ENCODE results near the gene HS3ST3A1.

HS3ST3A1 gene

DNA sequence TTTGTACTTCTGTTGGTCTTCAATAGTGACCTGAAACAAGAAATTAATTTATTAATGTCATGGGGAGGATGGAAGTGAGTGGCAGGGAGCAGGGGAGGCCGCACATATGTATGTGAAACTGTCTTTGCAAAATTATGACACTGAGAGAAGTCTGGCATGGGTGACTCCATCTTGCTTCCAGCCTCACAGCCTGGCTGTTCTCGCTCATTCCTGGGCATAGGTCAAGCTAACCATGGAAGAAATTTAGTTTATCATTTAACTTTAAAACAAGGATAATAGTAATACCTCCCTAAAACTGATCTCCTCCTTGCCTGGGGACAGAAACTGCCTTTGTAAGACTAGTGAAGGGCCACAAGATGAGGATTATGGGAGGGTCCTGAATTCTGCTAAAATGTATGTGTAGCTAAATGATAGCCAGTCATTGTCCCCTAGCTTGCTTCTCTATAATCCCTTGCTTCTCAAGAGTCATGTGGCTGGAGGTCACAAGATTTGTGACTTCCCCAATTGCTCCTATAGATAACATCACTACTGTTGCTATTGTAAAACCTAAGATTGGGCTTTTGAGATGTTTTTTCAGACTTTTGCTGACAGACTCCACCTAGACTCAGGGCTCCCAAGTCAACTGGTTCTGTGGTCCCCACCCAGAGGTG is 126.0 kb downstream of the HS3ST3A1 start:
- TF ChIP-seq, protein P1, sequence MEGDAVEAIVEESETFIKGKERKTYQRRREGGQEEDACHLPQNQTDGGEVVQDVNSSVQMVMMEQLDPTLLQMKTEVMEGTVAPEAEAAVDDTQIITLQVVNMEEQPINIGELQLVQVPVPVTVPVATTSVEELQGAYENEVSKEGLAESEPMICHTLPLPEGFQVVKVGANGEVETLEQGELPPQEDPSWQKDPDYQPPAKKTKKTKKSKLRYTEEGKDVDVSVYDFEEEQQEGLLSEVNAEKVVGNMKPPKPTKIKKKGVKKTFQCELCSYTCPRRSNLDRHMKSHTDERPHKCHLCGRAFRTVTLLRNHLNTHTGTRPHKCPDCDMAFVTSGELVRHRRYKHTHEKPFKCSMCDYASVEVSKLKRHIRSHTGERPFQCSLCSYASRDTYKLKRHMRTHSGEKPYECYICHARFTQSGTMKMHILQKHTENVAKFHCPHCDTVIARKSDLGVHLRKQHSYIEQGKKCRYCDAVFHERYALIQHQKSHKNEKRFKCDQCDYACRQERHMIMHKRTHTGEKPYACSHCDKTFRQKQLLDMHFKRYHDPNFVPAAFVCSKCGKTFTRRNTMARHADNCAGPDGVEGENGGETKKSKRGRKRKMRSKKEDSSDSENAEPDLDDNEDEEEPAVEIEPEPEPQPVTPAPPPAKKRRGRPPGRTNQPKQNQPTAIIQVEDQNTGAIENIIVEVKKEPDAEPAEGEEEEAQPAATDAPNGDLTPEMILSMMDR (IDR thresholded peaks at IDR 0.05; ENCODE audit: control insufficient read depth, insufficient read depth, low read depth, low read length, missing control alignments) = no peak
- H3K4me3 ChIP-seq (ENCODE audit: control insufficient read depth, low read depth, low read length) = no peak overlapping the region
- no peak for DNase-seq (ENCODE audit: low read depth)

DNA sequence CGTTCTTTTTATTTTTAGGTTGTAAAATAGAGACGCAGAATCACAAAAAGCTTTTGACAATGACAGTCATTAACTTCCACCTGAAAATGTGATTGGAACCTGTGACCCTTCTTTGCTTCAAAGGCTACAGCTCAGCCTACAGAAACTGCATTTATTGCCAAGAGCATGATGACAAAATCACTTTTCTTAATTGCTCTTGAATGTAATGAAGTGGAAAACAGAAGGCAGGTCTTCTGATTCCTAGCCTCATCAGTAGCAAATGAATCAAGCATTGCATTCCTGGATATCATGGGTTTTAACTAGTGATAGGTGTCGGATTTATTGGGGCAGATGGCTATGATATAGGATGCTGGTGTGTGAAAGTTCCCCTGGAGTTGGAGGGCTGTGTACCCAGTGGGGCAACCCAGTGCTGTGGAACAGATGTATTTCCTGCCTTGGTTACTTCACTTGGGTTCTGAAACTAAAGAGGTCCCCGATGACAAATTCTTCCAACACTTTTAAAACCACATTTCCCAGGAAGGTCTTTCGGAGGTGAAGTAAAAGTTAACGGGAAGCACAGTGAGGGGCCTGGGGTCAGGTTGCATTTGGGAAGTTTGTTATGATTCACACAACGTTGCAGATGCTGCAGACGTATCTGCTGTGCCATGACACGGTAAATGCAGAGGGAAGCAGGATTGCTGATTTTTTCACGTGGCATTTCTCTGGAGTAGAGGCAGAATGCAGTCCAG is 127.5 kb downstream of the HS3ST3A1 start:
- TF ChIP-seq, protein P1 (IDR thresholded peaks at IDR 0.05; ENCODE audit: control insufficient read depth, insufficient read depth, low read depth, low read length, missing control alignments) = no peak
- H3K4me3 ChIP-seq (ENCODE audit: control insufficient read depth, low read depth, low read length) = no peak overlapping the region
- DNase-seq (ENCODE audit: low read depth) = no peak

DNA sequence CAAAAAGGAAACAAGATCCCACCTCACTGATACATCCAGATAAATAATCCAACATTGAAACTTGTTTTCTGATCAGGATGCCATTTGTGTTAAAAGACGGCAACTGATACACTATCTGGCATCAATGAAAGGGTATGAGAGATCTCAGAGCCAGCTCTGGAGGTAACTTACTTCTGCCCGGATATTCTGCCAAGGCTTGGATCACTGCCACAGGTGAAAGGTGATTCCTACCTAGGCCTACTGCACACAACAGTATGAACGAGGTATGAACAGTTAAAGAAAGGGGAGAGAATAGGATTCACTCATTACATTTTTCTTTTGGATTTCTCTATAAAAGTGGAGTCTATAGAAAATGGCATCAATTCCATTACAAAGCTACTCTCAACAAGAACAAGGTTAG is 136.1 kb downstream of the HS3ST3A1 start:
- no peak overlapping the region for H3K4me3 ChIP-seq (ENCODE audit: control insufficient read depth, low read depth, low read length)
- no peak for DNase-seq (ENCODE audit: low read depth)
- TF ChIP-seq, protein P1 (IDR thresholded peaks at IDR 0.05; ENCODE audit: control insufficient read depth, insufficient read depth, low read depth, low read length, missing control alignments) = no peak

DNA sequence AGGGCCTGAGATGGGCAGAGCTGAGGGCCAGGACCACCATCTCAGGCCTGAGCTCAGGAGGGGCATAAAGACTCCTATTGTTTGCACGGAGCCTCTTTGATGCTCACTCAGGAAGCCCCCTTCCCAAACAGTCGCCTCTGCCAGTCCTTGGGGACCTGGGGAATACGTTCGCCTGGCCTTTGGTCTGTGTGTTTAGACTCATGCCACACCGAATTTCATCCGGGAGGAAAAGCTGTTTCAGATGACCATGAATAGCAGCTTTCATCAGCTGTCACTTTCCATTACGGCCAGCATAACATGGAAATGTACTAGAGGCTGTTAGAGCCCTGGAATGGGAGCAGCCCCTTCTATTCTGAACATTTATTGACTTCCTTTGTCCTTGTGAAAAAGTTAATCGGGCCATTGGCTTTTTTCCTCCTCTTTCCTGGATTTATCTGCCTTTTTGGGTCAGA is 139.0 kb downstream of the HS3ST3A1 start:
- no peak for DNase-seq (ENCODE audit: low read depth)
- TF ChIP-seq, protein P1 (IDR thresholded peaks at IDR 0.05; ENCODE audit: control insufficient read depth, insufficient read depth, low read depth, low read length, missing control alignments) = no peak
- no peak overlapping the region for H3K4me3 ChIP-seq (ENCODE audit: control insufficient read depth, low read depth, low read length)

DNA sequence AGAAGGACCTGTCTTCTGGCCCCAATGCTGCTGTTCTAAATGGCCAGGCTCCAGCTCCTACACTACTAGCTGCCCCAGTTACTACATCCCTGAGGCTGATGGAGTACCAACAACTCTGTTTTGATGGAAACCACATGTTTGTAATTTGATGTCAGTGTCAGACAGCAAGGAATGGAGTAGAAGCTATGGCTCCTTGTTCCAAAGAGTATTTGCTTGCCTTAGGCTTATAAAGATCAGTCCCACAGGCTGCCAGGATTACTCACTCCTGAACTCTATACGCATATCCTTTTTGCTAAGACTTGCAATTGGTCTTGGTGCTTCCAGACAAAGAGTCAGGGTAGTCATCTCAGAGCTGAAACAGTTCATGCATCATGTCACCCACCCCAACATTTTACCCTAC is 139.6 kb downstream of the HS3ST3A1 start:
- TF ChIP-seq, protein P1 (IDR thresholded peaks at IDR 0.05; ENCODE audit: control insufficient read depth, insufficient read depth, low read depth, low read length, missing control alignments) = no peak
- DNase-seq (ENCODE audit: low read depth) = peak; percentile 54
- no peak overlapping the region for H3K4me3 ChIP-seq (ENCODE audit: control insufficient read depth, low read depth, low read length)

DNA sequence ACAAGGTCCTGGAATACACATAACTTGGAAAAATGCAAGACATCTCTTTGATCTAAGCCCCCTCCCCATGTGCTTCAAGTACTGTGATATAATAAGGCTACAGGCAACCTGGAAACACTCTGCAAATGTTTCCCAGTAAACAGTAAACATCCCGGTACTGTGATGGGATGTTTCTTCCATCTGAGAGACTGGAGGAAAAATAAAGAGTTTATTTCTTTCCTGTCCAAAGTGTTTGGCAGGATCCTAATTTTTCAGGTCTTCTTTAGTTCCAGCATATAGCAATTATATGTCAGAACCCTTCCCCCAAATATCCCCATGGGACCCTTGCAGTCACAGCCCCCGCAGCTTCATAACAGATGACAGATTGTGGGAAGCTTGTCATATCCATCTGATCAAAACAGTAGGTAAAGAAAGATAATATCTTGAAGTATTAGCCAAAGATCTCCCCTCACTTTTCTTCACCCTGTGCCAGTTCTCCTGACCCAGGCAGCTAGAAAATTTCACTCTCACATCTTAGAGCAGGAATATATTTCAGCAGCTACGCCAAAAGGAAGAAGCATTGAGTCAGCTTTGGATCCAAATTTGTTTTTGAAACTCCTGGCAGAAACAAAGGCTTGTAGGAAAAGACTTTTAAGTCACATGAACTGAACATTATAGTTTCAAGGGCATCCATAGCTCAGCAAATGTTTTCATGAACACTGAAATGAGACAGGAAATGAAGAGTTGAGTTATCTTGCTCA is 141.3 kb downstream of the HS3ST3A1 start:
- no peak for DNase-seq (ENCODE audit: low read depth)
- H3K4me3 ChIP-seq (ENCODE audit: control insufficient read depth, low read depth, low read length) = no peak overlapping the region
- TF ChIP-seq, protein P1 (IDR thresholded peaks at IDR 0.05; ENCODE audit: control insufficient read depth, insufficient read depth, low read depth, low read length, missing control alignments) = no peak
